NOMO-1 (cell line): Measurements from ENCODE around the gene ZDHHC24.
"Not testable (repeated sequence)": the region's sequence is repeated elsewhere in the genome, so short reads cannot be mapped to it uniquely, and the experiment has no call there.

Source experiments
- DNase-seq, 2 experiments: peaks; one replicate each; lab custom pipeline; 2025; ENCODE audit not compliant: unreplicated experiment in 2 of 2; lab: John Stamatoyannopoulos, UW

ZDHHC24 gene

DNA sequence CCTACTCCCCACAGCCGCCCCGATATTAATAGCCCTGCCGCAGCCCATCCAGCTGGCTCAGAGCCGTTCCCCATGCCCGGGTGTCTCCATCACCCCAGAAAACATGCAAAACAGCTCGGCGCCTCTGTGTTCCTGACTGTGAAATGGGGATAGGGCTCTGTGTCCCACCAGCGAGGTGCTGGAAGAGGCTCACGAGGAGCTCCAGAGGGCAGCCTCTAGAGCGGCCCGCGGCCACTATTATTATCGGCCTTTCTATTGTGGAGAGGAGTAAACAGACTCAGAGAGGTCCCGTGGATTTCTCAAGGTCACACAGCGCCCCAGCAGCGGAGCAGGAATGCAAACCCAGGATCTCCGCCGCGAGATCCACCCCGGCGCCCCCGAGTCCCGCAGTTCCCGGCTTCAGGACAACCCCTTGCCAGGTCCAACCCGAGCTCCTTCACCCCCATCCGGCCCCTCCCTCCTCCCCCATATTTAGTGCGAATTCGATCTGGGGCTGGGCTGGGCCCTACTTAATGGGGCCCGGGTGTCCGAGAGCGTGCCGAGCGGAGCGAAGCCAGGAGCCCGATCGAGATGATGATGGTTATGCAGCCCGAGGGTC lies 619 bp upstream of the ZDHHC24 start, which contains the start of gene ACTN3:
TSS of gene ACTN3 (plus strand) at position 536 of the 598 bp plus-strand sequence. CDS start at position 571, 35 bp downstream.
- no peak for DNase-seq

DNA sequence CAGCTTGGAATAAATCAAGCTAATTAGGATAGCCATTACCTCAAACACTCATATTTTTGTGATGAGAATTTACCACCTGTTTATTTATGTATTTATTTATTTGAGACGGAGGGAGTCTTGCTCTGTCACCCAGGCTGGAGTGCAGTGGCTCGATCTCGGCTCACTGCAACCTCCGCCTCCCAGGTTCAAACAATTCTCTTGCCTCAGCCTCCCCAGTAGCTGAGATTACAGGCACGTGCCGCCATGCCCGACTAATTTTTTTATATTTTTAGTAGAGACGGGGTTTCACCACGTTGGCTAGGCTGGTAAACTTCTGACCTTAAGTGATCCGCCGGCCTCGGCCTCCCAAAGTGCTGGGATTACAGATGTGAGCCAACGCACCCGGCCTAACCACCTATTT lies 896 bp downstream of the ZDHHC24 start:
- DNase-seq = not testable (repeated sequence)

DNA sequence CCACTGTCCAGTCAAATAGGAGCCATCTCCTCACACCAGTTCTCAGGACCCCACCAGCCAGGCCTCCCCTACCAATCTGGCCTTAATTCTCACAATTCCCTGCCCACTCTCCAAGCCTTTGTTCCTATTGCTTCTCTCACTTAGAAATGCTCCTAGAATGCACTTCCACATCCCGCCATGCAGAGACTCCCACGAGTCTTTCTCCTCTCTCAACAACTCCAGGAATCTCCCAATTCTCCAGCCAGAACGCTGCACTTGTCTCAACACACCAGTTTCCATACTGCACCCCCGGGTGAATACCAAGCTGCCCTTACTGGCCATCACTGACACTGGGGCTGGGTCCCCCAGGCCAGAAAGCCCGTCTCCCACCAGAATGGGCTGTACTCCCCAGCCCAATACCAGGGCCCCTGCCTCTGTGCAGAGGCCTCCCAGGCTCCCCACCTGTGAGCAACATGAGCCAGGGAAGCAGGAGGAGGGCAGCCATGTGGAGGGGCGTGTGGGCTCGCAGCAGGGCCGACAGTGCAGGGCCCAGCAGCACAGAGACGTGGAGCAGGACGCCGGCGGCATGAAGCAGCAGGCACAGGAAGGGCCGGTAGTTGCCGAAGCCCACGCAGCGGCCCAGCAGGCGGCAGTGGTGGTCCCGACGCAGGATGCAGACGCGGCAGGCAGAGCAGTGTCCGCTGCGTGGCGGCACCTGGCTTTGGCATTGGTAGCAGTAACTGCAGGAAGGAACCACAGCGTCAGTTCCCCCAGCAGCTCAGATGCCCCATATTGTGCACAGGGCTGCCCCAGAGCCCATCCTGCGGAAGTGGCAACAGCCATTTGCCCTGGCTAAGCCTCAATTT lies 2.4 kb downstream of the ZDHHC24 start:
- no peak for DNase-seq

GRCh38 chr11:66542362-66542761 lies 3.5 kb downstream of the ZDHHC24 start:
- DNase-seq = no peak

DNA sequence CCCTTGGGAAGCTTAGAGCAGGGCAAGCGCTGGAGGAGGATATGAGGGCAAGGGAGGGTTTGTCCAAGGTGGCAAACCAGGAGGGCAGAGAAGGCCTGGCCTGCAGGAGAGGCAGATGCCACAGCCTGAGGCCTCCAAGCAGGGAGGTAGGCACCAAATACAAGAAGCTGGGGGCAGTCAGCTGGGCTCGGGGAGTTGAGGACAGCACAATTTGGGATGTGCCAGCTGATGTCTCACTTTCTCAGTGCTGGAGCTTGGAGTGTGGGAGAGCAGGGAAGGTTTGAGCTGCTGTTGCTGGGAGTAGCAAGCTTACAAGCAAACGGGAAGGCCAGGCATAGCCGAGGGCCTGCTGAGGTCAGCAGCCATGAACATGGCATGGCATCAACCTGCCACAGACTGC lies 4.0 kb downstream of the ZDHHC24 start:
- no peak for DNase-seq

GRCh38 chr11:66540598-66540997 lies 5.2 kb downstream of the ZDHHC24 start:
- DNase-seq = not testable (repeated sequence)

DNA sequence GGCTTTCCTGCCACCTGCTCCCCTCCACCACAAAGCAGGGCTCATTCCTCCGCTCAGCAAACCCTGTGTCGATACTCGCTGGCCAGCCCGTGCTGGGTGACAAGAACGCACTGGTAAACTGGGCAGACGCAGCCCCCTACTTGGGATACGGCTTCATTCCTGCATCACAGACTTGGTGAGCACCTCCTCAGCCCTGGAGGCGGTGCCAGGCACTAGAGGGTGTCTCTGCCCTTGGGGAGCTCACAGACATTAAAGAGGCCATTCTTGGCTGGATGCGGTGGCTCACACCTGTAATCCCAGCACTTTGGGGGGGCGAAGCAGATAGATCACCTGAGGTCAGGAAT lies 6.0 kb downstream of the ZDHHC24 start:
- DNase-seq = no peak

- no peak for DNase-seq
Observed at GRCh38 chr11:66539170-66539869, 6.5 kb downstream of the ZDHHC24 start.

GRCh38 chr11:66532784-66533183 lies 13.1 kb downstream of the ZDHHC24 start:
- DNase-seq = no peak

DNA sequence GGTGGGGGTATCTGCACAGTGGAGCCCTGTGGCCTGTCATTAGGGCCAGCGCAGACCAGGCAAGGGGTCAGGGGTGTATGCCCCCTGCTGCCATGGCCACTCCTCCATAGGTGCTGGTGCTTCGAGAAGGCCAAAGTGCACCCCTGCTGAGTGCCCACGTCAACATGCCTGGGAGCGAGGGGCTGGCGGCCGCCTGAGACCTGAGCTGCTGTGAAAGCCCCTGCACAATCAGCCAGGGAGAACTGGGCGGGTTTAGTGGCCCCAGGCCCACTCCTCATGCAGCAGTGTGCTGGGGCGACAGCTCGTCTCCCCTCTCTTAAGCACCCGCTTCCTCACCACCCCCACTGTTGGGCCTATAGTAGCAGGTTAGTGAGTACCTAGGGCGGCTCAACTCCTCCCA lies 14.0 kb downstream of the ZDHHC24 start:
- no peak for DNase-seq

DNA sequence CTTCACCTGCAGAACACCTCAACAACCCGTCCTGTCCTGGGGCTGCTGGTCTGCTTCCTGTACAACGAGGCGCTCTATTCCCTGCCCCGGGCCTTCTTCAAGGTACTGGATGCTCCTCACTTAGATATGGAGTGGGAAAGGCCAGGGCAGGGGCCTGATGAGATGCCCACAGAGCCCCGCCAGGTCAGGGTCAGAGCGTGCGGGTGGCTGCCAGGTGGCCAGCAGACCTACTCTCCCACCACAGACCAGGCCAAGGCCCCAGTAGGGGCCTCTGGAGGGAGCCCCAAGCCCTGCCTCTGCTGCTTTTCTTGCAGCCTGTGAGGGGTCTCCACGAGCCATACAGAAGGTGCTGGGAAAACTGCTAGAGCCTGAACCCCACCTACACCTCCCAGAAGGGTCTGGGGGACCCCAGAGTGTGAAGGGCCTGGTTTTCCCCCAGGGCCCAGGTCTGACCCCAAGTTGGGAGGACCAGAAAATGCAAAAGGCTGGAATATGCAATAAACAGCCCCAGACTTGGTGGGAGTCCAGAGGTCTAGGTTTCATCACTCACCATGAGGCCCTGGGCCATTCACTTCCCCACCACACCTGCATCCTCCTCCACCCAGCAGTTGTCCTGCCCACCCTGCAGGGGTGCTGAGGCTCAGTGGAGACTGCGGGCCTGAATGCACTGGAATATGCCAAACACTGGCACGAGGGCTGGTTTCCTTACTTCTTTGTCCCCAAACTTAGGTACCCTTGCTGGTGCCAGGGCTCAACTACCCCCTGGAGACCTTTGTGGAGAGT lies 14.7 kb downstream of the ZDHHC24 start:
- no peak for DNase-seq

GRCh38 chr11:66529655-66530054 lies 16.2 kb downstream of the ZDHHC24 start:
- DNase-seq = no peak

DNA sequence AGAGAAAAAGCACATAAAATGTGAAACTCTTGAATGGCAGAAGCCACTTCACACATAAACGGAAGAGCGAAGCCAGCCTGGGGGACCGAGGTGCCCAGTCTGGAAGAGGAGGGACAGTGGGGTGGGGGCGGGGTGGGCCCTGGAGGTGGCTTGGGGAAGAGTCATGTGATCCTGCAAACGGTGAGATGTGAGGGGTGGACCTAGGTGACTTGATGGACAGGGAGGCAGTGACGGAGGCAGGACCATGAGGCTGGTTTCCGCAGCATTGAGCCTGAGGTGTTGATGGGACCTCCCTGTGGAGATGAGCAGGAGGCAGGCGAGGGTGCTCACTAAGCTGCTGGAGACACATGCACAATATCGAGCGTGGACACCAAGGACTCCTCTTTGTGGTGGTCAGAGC lies 16.8 kb downstream of the ZDHHC24 start:
- DNase-seq = no peak

GRCh38 chr11:66524304-66525040 lies 21.4 kb downstream of the ZDHHC24 start:
- DNase-seq = no peak

DNA sequence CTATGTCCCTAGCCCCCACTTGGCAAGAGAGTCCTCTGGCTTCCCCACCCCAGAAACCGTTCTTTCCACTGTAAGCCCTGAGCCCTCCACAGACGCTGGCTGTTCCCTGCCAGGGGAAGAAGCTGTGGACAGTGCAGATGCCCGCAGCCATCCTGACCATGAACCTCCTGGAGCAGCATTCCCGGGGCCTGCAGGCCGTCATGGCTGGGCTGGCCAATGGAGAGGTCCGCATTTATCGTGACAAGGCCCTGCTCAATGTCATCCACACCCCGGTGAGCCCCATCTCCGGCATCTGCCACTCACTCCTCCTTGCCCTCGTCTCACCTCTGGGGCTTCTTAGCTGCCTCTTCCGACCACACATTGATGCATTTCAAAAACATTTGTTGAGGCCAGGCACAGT lies 22.2 kb downstream of the ZDHHC24 start:
- no peak for DNase-seq

GRCh38 chr11:66510990-66511339 lies 34.9 kb downstream of the ZDHHC24 start:
- no peak for DNase-seq

DNA sequence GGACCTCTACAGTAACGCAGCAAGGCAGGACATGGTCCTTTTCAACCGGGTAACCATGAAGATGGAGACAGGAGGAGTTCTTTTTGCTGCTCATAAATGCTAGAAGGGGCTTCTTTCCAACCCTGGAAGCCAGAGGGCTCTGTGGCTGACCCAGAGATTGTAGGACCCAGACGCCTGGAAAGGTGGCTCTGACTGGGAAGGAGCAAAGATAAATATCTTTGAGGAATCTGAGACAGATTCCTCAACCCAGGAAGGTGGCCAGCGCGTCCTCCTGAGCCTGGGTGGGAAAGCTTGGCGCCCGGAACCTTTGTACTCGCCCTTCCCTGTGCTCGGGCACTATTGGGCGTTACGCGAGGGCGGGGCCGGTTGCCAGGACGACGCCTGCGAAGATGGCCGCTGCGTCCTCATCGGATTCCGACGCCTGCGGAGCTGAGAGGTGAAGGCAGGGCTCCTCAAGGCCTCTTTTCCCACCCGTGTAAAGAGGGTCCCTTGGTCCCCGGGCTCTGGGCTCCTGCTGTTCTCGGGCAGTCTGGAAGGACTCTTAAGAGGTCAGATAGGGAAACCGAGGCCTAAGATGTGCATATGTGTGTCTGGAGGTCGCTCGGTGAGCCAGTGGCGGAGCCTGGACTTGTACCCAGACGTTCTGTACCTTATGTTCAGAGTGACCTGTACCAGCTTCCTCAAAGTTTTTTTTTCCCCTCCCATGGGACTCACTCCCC lies 35.4 kb downstream of the ZDHHC24 start, which contains the start of gene BBS1:
TSS of gene BBS1 (plus strand) at position 365 of the 719 bp plus-strand sequence. CDS start at position 390, 25 bp downstream.
- peak; percentile 42 to 59 for DNase-seq

- DNase-seq = no peak
Observed at GRCh38 chr11:66509131-66509561, 36.7 kb downstream of the ZDHHC24 start.

DNA sequence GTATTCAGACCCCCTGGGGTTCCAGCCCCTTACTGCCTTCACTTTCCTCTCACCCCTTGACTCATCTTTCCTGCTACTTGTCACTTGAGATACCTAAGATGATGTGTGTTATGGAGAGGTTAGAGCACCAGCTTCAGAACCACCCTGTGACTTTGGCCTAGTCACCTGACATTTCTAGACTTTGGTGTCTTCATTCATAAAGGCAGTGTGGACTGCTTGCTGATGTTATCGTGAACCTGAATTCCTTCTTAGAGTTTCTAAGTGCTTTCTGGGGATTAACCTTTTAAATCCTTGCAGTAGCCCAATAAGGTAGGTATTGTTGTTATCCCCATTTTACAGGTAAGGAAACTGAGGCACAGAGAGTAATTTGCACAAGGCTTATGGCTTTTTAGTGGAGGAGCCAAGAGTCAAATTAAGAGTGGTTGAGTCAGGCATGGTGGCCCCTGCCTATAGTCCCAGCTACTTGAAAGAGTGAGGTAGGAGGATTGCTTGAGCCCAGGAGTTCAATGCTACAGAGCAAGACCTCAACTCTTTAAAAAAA lies 40.5 kb downstream of the ZDHHC24 start:
- DNase-seq = no peak
